Stimulated activated memory B cell treated with anti-CD40 and anti-IgM and Interleukin-4, amounts not matched to agents 10 μg/mL and 1 μg/mL and 100 μg/mL, for 72 hours (primary cell): ENCODE data around the gene MAN1C1.
"Not testable (repeated sequence)": the region's sequence is repeated elsewhere in the genome, so short reads cannot be mapped to it uniquely, and the experiment has no call there.

Experiments used
- ATAC-seq: fragments of 150-1000 bp; cut with Tn5 transposase; 2 replicates; pipeline ENCODE4 v1.10.0; 2021
- H3K27ac Mint-ChIP-seq: one replicate; pipeline ENCODE4 v1.8.0; 2022; ENCODE audit warnings: mild to moderate bottlenecking, mixed read lengths
- H3K27me3 Mint-ChIP-seq: one replicate; pipeline ENCODE4 v1.8.0; 2022; ENCODE audit warnings: mixed read lengths
- H3K36me3 Mint-ChIP-seq: one replicate; pipeline ENCODE4 v1.8.0; 2022; ENCODE audit warnings: mixed read lengths
- H3K4me1 Mint-ChIP-seq: one replicate; pipeline ENCODE4 v1.8.0; 2022; ENCODE audit warnings: mixed read lengths
- H3K4me3 Mint-ChIP-seq: one replicate; pipeline ENCODE4 v1.8.0; 2022; ENCODE audit warnings: mild to moderate bottlenecking, moderate library complexity, mixed read lengths
- H3K9me3 Mint-ChIP-seq: one replicate; pipeline ENCODE4 v1.8.0; 2022; ENCODE audit warnings: mixed read lengths

MAN1C1 gene

GRCh38 chr1:25577134-25577920 lies 39.3 kb upstream of the MAN1C1 start:
- Mint-ChIP-seq H3K27me3 (peaks cover 11% of the 10 kb centered on the region), H3K27ac (no peak overlapping the region), H3K9me3 (no peaks in the 10 kb centered on the region), H3K4me1 (peaks cover 19% of the 10 kb centered on the region), H3K36me3 (no peaks in the 10 kb centered on the region), H3K4me3 (no peak overlapping the region)
- no peak for ATAC-seq

- peaks cover 7% of the 10 kb centered on the region for H3K9me3 Mint-ChIP-seq
- ATAC-seq = no peak
- H3K4me1 Mint-ChIP-seq = peaks cover 8% of the 10 kb centered on the region
- H3K4me3 Mint-ChIP-seq = no peak overlapping the region
- H3K36me3 Mint-ChIP-seq = no peaks in the 10 kb centered on the region
- peak overlapping the region; percentile 1 for H3K27ac Mint-ChIP-seq
- H3K27me3 Mint-ChIP-seq = no peaks in the 10 kb centered on the region
Observed at GRCh38 chr1:25579292-25580252, 37.0 kb upstream of the MAN1C1 start.

GRCh38 chr1:25580927-25581326 lies 35.7 kb upstream of the MAN1C1 start:
- Mint-ChIP-seq H3K27ac (peak overlapping the region; percentile 1), H3K36me3 (no peaks in the 10 kb centered on the region), H3K4me3 (no peak overlapping the region), H3K4me1 (peaks cover 22% of the 10 kb centered on the region), H3K27me3 (no peaks in the 10 kb centered on the region), H3K9me3 (peaks cover 7% of the 10 kb centered on the region)
- ATAC-seq = no peak

- peaks cover 25% of the 10 kb centered on the region for H3K4me1 Mint-ChIP-seq
- no peak overlapping the region for H3K27ac Mint-ChIP-seq
- H3K27me3 Mint-ChIP-seq = no peaks in the 10 kb centered on the region
- no peaks in the 10 kb centered on the region for H3K36me3 Mint-ChIP-seq
- ATAC-seq = no peak
- H3K9me3 Mint-ChIP-seq = peaks cover 7% of the 10 kb centered on the region
- H3K4me3 Mint-ChIP-seq = no peak overlapping the region
Observed at GRCh38 chr1:25581764-25582163, 34.8 kb upstream of the MAN1C1 start.

GRCh38 chr1:25583519-25584370 lies 32.8 kb upstream of the MAN1C1 start:
- Mint-ChIP-seq H3K4me3 (no peak overlapping the region), H3K27ac (no peak overlapping the region)
- ATAC-seq = no peak

GRCh38 chr1:25586181-25586588 lies 30.4 kb upstream of the MAN1C1 start:
- no peak for ATAC-seq
- H3K27ac Mint-ChIP-seq = no peak overlapping the region
- H3K4me1 Mint-ChIP-seq = peaks cover 40% of the 10 kb centered on the region
- no peaks in the 10 kb centered on the region for H3K36me3 Mint-ChIP-seq
- no peak overlapping the region for H3K4me3 Mint-ChIP-seq
- H3K9me3 Mint-ChIP-seq = peaks cover 7% of the 10 kb centered on the region
- peaks cover 10% of the 10 kb centered on the region for H3K27me3 Mint-ChIP-seq

More at GRCh38 chr1:25583519-25584370, 32.8 kb upstream of the MAN1C1 start:
- peaks cover 7% of the 10 kb centered on the region for H3K9me3 Mint-ChIP-seq
- H3K27me3 Mint-ChIP-seq = peaks cover 4% of the 10 kb centered on the region
- no peaks in the 10 kb centered on the region for H3K36me3 Mint-ChIP-seq
- peaks cover 42% of the 10 kb centered on the region for H3K4me1 Mint-ChIP-seq

- no peak for ATAC-seq
- Mint-ChIP-seq H3K27ac (no peak overlapping the region), H3K36me3 (no peaks in the 10 kb centered on the region), H3K9me3 (peaks cover 7% of the 10 kb centered on the region), H3K4me3 (no peak overlapping the region), H3K27me3 (peaks cover 10% of the 10 kb centered on the region), H3K4me1 (peaks cover 38% of the 10 kb centered on the region)
Observed at GRCh38 chr1:25587290-25587689, 29.3 kb upstream of the MAN1C1 start.

- peaks cover 38% of the 10 kb centered on the region for H3K4me1 Mint-ChIP-seq
- not testable (repeated sequence) for H3K36me3 Mint-ChIP-seq, H3K27ac Mint-ChIP-seq, ATAC-seq, H3K4me3 Mint-ChIP-seq, H3K9me3 Mint-ChIP-seq
- peaks cover 10% of the 10 kb centered on the region for H3K27me3 Mint-ChIP-seq
Observed at GRCh38 chr1:25588224-25588623, 28.4 kb upstream of the MAN1C1 start.

GRCh38 chr1:25588786-25589185 lies 27.8 kb upstream of the MAN1C1 start:
- ATAC-seq, H3K36me3 Mint-ChIP-seq, H3K9me3 Mint-ChIP-seq, H3K4me3 Mint-ChIP-seq, H3K27ac Mint-ChIP-seq: not testable (repeated sequence)
- H3K27me3 Mint-ChIP-seq = peaks cover 10% of the 10 kb centered on the region
- peaks cover 38% of the 10 kb centered on the region for H3K4me1 Mint-ChIP-seq

GRCh38 chr1:25590096-25590824 lies 26.3 kb upstream of the MAN1C1 start:
- H3K27me3 Mint-ChIP-seq = peaks cover 19% of the 10 kb centered on the region
- ATAC-seq = no peak
- peaks cover 30% of the 10 kb centered on the region for H3K4me1 Mint-ChIP-seq
- H3K4me3 Mint-ChIP-seq = no peak overlapping the region
- no peak overlapping the region for H3K27ac Mint-ChIP-seq
- no peaks in the 10 kb centered on the region for H3K36me3 Mint-ChIP-seq
- H3K9me3 Mint-ChIP-seq = peaks cover 5% of the 10 kb centered on the region

GRCh38 chr1:25593861-25594260 lies 22.7 kb upstream of the MAN1C1 start:
- peaks cover 27% of the 10 kb centered on the region for H3K27me3 Mint-ChIP-seq
- ATAC-seq = no peak
- H3K4me3 Mint-ChIP-seq = no peak overlapping the region
- H3K9me3 Mint-ChIP-seq = peaks cover 6% of the 10 kb centered on the region
- H3K36me3 Mint-ChIP-seq = peaks cover 1% of the 10 kb centered on the region
- no peak overlapping the region for H3K27ac Mint-ChIP-seq
- peaks cover 3% of the 10 kb centered on the region for H3K4me1 Mint-ChIP-seq

- Mint-ChIP-seq H3K9me3 (peaks cover 9% of the 10 kb centered on the region), H3K4me3 (no peak overlapping the region), H3K4me1 (peaks cover 8% of the 10 kb centered on the region), H3K36me3 (peaks cover 6% of the 10 kb centered on the region), H3K27ac (no peak overlapping the region), H3K27me3 (peaks cover 28% of the 10 kb centered on the region)
- no peak for ATAC-seq
Observed at GRCh38 chr1:25594971-25595370, 21.6 kb upstream of the MAN1C1 start.

GRCh38 chr1:25596641-25597040 lies 19.9 kb upstream of the MAN1C1 start:
- not testable (repeated sequence) for H3K36me3 Mint-ChIP-seq, H3K9me3 Mint-ChIP-seq, ATAC-seq, H3K4me3 Mint-ChIP-seq, H3K27ac Mint-ChIP-seq
- peaks cover 18% of the 10 kb centered on the region for H3K4me1 Mint-ChIP-seq
- peaks cover 36% of the 10 kb centered on the region for H3K27me3 Mint-ChIP-seq

- peaks cover 6% of the 10 kb centered on the region for H3K36me3 Mint-ChIP-seq
- H3K27ac Mint-ChIP-seq = no peak overlapping the region
- peaks cover 19% of the 10 kb centered on the region for H3K4me1 Mint-ChIP-seq
- H3K9me3 Mint-ChIP-seq = peaks cover 9% of the 10 kb centered on the region
- ATAC-seq = no peak
- H3K27me3 Mint-ChIP-seq = peaks cover 56% of the 10 kb centered on the region
- no peak overlapping the region for H3K4me3 Mint-ChIP-seq
Observed at GRCh38 chr1:25598879-25599278, 17.7 kb upstream of the MAN1C1 start.
